ENCODE data around the gene GSTA2.
"Not testable (repeated sequence)": the region's sequence is repeated elsewhere in the genome, so short reads cannot be mapped to it uniquely, and the experiment has no call there.

Gene GSTA2

GRCh38 chr6:52759085-52759484 is 4.2 kb downstream of the GSTA2 start:
- DNase-seq = no peak

GRCh38 chr6:52757651-52758338 is 5.5 kb downstream of the GSTA2 start:
- DNase-seq = not testable (repeated sequence)

- DNase-seq = no peak
Measured at GRCh38 chr6:52754443-52754842, 8.8 kb downstream of the GSTA2 start.

- DNase-seq = not testable (repeated sequence)
Measured at GRCh38 chr6:52753137-52753536, 10.1 kb downstream of the GSTA2 start.

- no peak for DNase-seq
Measured at GRCh38 chr6:52752310-52752709, 11.0 kb downstream of the GSTA2 start.

- no peak for DNase-seq
Measured at GRCh38 chr6:52749556-52750152, 13.6 kb downstream of the GSTA2 start.

- not testable (repeated sequence) for DNase-seq
Measured at GRCh38 chr6:52747301-52747700, 16.0 kb downstream of the GSTA2 start.

GRCh38 chr6:52746213-52746612 is 17.1 kb downstream of the GSTA2 start:
- no peak for DNase-seq

- no peak for DNase-seq
Measured at GRCh38 chr6:52745764-52746201, 17.5 kb downstream of the GSTA2 start.

GRCh38 chr6:52741872-52742271 is 21.4 kb downstream of the GSTA2 start:
- DNase-seq = no peak

GRCh38 chr6:52739627-52740026 is 23.6 kb downstream of the GSTA2 start:
- no peak for DNase-seq

GRCh38 chr6:52739134-52739533 is 24.1 kb downstream of the GSTA2 start:
- DNase-seq = no peak

- DNase-seq = no peak
Measured at GRCh38 chr6:52736145-52736544, 27.1 kb downstream of the GSTA2 start.

GRCh38 chr6:52735071-52735470 is 28.2 kb downstream of the GSTA2 start:
- no peak for DNase-seq

- DNase-seq = no peak
Measured at GRCh38 chr6:52734072-52734471, 29.2 kb downstream of the GSTA2 start.

- DNase-seq = no peak
Measured at GRCh38 chr6:52733172-52733571, 30.1 kb downstream of the GSTA2 start.

GRCh38 chr6:52731719-52732118 is 31.6 kb downstream of the GSTA2 start:
- DNase-seq = no peak

GRCh38 chr6:52729576-52729975 is 33.7 kb downstream of the GSTA2 start:
- DNase-seq = no peak

- no peak for DNase-seq
Measured at GRCh38 chr6:52728394-52728793, 34.9 kb downstream of the GSTA2 start.

- DNase-seq = no peak
Measured at GRCh38 chr6:52727908-52728307, 35.4 kb downstream of the GSTA2 start.

- DNase-seq = no peak
Measured at GRCh38 chr6:52726741-52727535, 36.3 kb downstream of the GSTA2 start.

- no peak for DNase-seq
Measured at GRCh38 chr6:52726193-52726542, 37.1 kb downstream of the GSTA2 start.

GRCh38 chr6:52725535-52726192 is 37.6 kb downstream of the GSTA2 start:
- DNase-seq = no peak

- peak; percentile 57 for DNase-seq
Measured at GRCh38 chr6:52725143-52725534, 38.1 kb downstream of the GSTA2 start.

All from inflammatory macrophage treated with lipopolysaccharide for 4 hours (primary cell).